HepG2 (cell line): ENCODE data around the gene CELSR3. TPM values are rescaled to one million over a fixed set of nuclear protein-coding genes. Genes with fewer than 3 reads are reported as not detected.
A peak's percentile ranks its signal among the peaks of the same experiment; 100 is the strongest.

Experiments
- ATAC-seq: fragments of 200-7000 bp; cut with Tn5 transposase; 3 replicates; pipeline ENCODE4 v1.9.1; 2020; ENCODE audit warnings: mild to moderate bottlenecking, moderate library complexity
- BruUV-seq: library from RNA; stranded (reverse); fragments of 400-500 nt; replicated peaks from 2 replicates; lab custom pipeline; 2021; lab: Mats Ljungman, UMichigan
- CTCF ChIA-PET: fragments of 300-600 bp; formaldehyde crosslinking; extraction: SDS; loops from one replicate; lab custom pipeline; 2021; ENCODE audit warnings: low total read pairs, inconsistent platforms, low intra/inter-chr PET ratio; lab: Yijun Ruan, JAX
- POLR2A ChIA-PET: fragments of 350-600 bp; sonication (Branson Sonifier 250); formaldehyde crosslinking; loops from one replicate; lab custom pipeline; 2020; ENCODE audit warnings: antibody characterized with exemption, inconsistent platforms; lab: Yijun Ruan, JAX
- DNase-seq: peaks from one replicate; pipeline ENCODE4 v3.0.0-alpha.2; 2015; ENCODE audit warnings: low spot score
- FAIRE-seq: peaks from 3 replicates; lab custom pipeline; 2011; peaks lifted over from hg19 to GRCh38; lab: Jason Lieb, UNC
- H2AFZ ChIP-seq: one replicate; pipeline ENCODE4 v1.6.1; 2011; ENCODE audit warnings: low read length, inconsistent platforms
- H3K27ac ChIP-seq: fragments of 300-600 bp; 3 replicates; pipeline ENCODE4 v1.8.0; 2011; ENCODE audit warnings: mixed run types, mild to moderate bottlenecking, mixed read lengths, low read length, inconsistent platforms; ENCODE audit not compliant: insufficient read depth; ENCODE audit errors: extremely low read length
- H3K27me3 ChIP-seq, 2 experiments: fragments of 200-600 bp in 1 of 2; 2 replicates in 1 of 2; 3 replicates in 1 of 2; pipeline versions ENCODE4 v1.6.0 to v1.8.0; 2011; ENCODE audit warnings: low read length in 2 of 2, mild to moderate bottlenecking in 2 of 2, moderate library complexity in 2 of 2, inconsistent platforms in 1 of 2; ENCODE audit not compliant: insufficient read depth in 2 of 2, control insufficient read depth in 1 of 2
- H3K36me3 ChIP-seq, 2 experiments: fragments of 200-600 bp in 1 of 2; replicated peaks in 1 of 2; 2 replicates in 1 of 2; 3 replicates in 1 of 2; pipeline versions ENCODE4 v1.5.1 to v1.8.0; 2011; ENCODE audit warnings: low read length in 2 of 2, inconsistent platforms in 1 of 2; ENCODE audit not compliant: insufficient read depth in 2 of 2, control insufficient read depth in 1 of 2
- H3K4me1 ChIP-seq: 2 replicates; pipeline ENCODE4 v1.5.1; 2012; ENCODE audit warnings: low read length, inconsistent platforms; ENCODE audit not compliant: insufficient read depth
- H3K4me2 ChIP-seq: 2 replicates; pipeline ENCODE4 v1.6.0; 2011; ENCODE audit warnings: low read depth, low read length, inconsistent platforms
- H3K4me3 ChIP-seq, 3 experiments: fragments of 200-600 bp in 1 of 3; sonication (generic), shearing (Covaris generic) in 1 of 3; replicated peaks in 1 of 3; 2 replicates each; pipeline ENCODE4 v1.5.1; 2011 to 2016; ENCODE audit warnings: low read length in 3 of 3, inconsistent platforms in 2 of 3, low read depth in 2 of 3, mild to moderate bottlenecking in 2 of 3, control low read depth in 1 of 3, mixed read lengths in 1 of 3; ENCODE audit not compliant: insufficient read depth in 1 of 3
- H3K79me2 ChIP-seq: one replicate; pipeline ENCODE4 v1.6.1; 2011; ENCODE audit warnings: low read length, inconsistent platforms; ENCODE audit not compliant: insufficient read depth
- H3K9ac ChIP-seq: 2 replicates; pipeline ENCODE4 v1.6.0; 2011; ENCODE audit warnings: mild to moderate bottlenecking, low read depth, low read length, inconsistent platforms; ENCODE audit not compliant: insufficient read depth
- H3K9me3 ChIP-seq: 2 replicates; pipeline ENCODE4 v1.5.1; 2012; ENCODE audit warnings: mild to moderate bottlenecking, low read length
- H4K20me1 ChIP-seq: 2 replicates; pipeline ENCODE4 v1.6.0; 2011; ENCODE audit warnings: inconsistent platforms, mild to moderate bottlenecking, low read length, moderate library complexity; ENCODE audit not compliant: insufficient read depth
- ATRX ChIP-seq: sonication (generic); formaldehyde crosslinking; IDR thresholded peaks from 2 replicates; pipeline ENCODE4 v1.4.0; 2020; ENCODE audit warnings: missing genetic modification reagents, borderline replicate concordance
- DRAP1 ChIP-seq: IDR thresholded peaks from 2 replicates; pipeline ENCODE4 v1.6.1; 2016; ENCODE audit warnings: missing genetic modification reagents, missing compliant biosample characterization
- NR2C2 ChIP-seq: sonication (generic); formaldehyde crosslinking; IDR thresholded peaks from 2 replicates; pipeline ENCODE4 v1.4.0; 2020; ENCODE audit warnings: missing genetic modification reagents, mild to moderate bottlenecking, moderate library complexity, borderline replicate concordance
- NR2F1 ChIP-seq, 2 experiments: fragments of 450-650 bp in 1 of 2; formaldehyde crosslinking in 1 of 2; IDR thresholded peaks; 2 replicates each; pipeline versions ENCODE4 v1.5.0 to v1.6.1; 2016 to 2020; ENCODE audit warnings: mild to moderate bottlenecking in 1 of 2, missing compliant biosample characterization in 1 of 2, missing genetic modification reagents in 1 of 2, moderate library complexity in 1 of 2
- NR2F6 ChIP-seq, 2 experiments: IDR thresholded peaks; 2 replicates each; pipeline ENCODE4 v1.6.1; 2016; ENCODE audit warnings: antibody characterized with exemption in 1 of 2, mild to moderate bottlenecking in 1 of 2
- ZNF280B ChIP-seq: sonication (generic); formaldehyde crosslinking; IDR thresholded peaks from 2 replicates; pipeline ENCODE4 v1.5.0; 2020; ENCODE audit warnings: missing genetic modification reagents, mild to moderate bottlenecking, borderline replicate concordance
- WGBS: methylation state at CpG from one replicate; pipeline ENCODE4 v1.1.6; 2017; ENCODE audit warnings: low lambda C conversion rate; 5-methylcytosine and 5-hydroxymethylcytosine counted together
- in situ Hi-C: cut with HindIII; loops from 2 replicates; pipeline ENCODE4 v1.10.0; 2017; ENCODE audit warnings: low pct_unique_long_range_greater_than_20kb; ENCODE audit not compliant: extremely low pct_ligation_motif_present
- intact Hi-C: fragments of 100-400 bp; cut with micrococcal nuclease; formaldehyde crosslinking; loops from one replicate; pipeline ENCODE4 v1.10.0; 2022; ENCODE audit not compliant: unreplicated experiment
- polyA plus RNA-seq, 8 experiments: library from polyadenylated mRNA; depleted of rRNA in 3 of 8; stranded (reverse) in 7 of 8; unstranded in 1 of 8; fragments of >200 nt; fragmentation: Illumina TruSeq in 4 of 8; extraction: Trizol in 4 of 8; gene quantifications; 2 replicates each; pipeline versions ENCODE4 v1.2.1 to v1.2.3, GENCODE V29; 2011 to 2016; ENCODE audit warnings: low read depth in 4 of 8, missing spikeins in 1 of 8, mixed read lengths in 1 of 8; ENCODE audit not compliant: insufficient read depth in 1 of 8
- total RNA-seq, 5 experiments: library from RNA; depleted of rRNA; stranded (reverse); fragments of >200 nt; fragmentation: Illumina TruSeq; extraction: Trizol; gene quantifications; 2 replicates each; pipeline ENCODE4 v1.2.3, GENCODE V29; 2016; ENCODE audit warnings: low read depth in 1 of 5

CELSR3 gene
- total and polyA plus RNA-seq, 2 of the 13 experiments (the other 11 are each of a cell fraction or from before 2014, with no cell fraction given), result 5.4 to 6.7 TPM

- TF ChIP-seq ZNF280B (CRISPR knock-in tag), result no peak
- peak; percentile 45; the same call in 1 of the 2 replicates for TF ChIP-seq NR2F6 (IDR thresholded peaks at IDR 0.05)
- no peak for TF ChIP-seq NR2F6 (CRISPR knock-in tag; IDR thresholded peaks at IDR 0.05)
- peak in 1 of 2 experiments; percentile 37; a peak in 1 of 4 replicates for TF ChIP-seq NR2F1 (CRISPR knock-in tag; IDR thresholded peaks at IDR 0.05)
- peak; percentile 67 for TF ChIP-seq NR2C2 (CRISPR knock-in tag)
- no peak for TF ChIP-seq DRAP1 (CRISPR knock-in tag)
- TF ChIP-seq ATRX (CRISPR knock-in tag), result no peak
- intact Hi-C loops (no loop called here), in situ Hi-C loops (no loop called here)
- no peak overlapping the region for H3K9ac ChIP-seq
- DNase-seq, result no peak
- H3K79me2 ChIP-seq, result peaks cover 4% of the 10 kb centered on the region
- H3K27me3 ChIP-seq, result no peaks in the 10 kb centered on the region
- ATAC-seq, result no peak
- H2AFZ ChIP-seq, result no peak overlapping the region
- POLR2A ChIA-PET, result interaction anchor here (0.7 kb wide), 1 partner anchor 17 kb away, joined by 3 read pairs; no protein-coding TSS in a partner anchor
- 94% methylated on average over 1 of the region's 3 CpGs for WGBS
- FAIRE-seq, result no peak
- H3K9me3 ChIP-seq, result no peaks in the 10 kb centered on the region
- H3K4me2 ChIP-seq, result no peak overlapping the region
- CTCF ChIA-PET, result no interaction called here
- H3K27ac ChIP-seq, result no peak overlapping the region
- no peak overlapping the region for H3K4me3 ChIP-seq
- H3K4me1 ChIP-seq, result peaks cover 23% of the 10 kb centered on the region
- H3K36me3 ChIP-seq, result peaks cover 1 to 2% of the 10 kb centered on the region in 2 experiments; a peak in 2 of 5 replicates
- BruUV-seq, result no TSS peak
- no peaks in the 10 kb centered on the region for H4K20me1 ChIP-seq
These were observed 21.3 kb downstream of the CELSR3 start for GRCh38 chr3:48641396-48641795.
